ENCODE data around the gene BOC. TPM values are rescaled to one million over a fixed set of nuclear protein-coding genes. Genes with fewer than 3 reads are reported as not detected.

The BOC gene
- total RNA-seq = 0.13 TPM in 1 of 2 replicates, not detected in the other

GRCh38 chr3:113211330-113212149 is at the start of gene BOC:
TSS of gene BOC (plus strand) at chr3:113211557. CDS start at chr3:113249803, 38,246 bp downstream.

Other genes with a start within 250 kb of the BOC start
- gene CD200R1, start 236.5 kb upstream of the BOC start, total RNA-seq = not detected in 2 replicates
- 19.1 and 26.1 TPM in 2 replicates for gene GTPBP8, start 220.6 kb upstream of the BOC start, total RNA-seq
- gene CFAP44, start 229.9 kb downstream of the BOC start, total RNA-seq = 0.97 and 4.0 TPM in 2 replicates

Measured in bladder microvascular endothelial cell (primary cell).